HG03108 (cell line): ENCODE measurements around the gene KCNE2.
"Not testable (repeated sequence)": the region's sequence is repeated elsewhere in the genome, so short reads cannot be mapped to it uniquely, and the experiment has no call there.

Source experiments
- ATAC-seq: cut with Tn5 transposase; IDR thresholded peaks from one replicate; pipeline ENCODE4 v1.9.1; 2021; ENCODE audit warnings: moderate library complexity; ENCODE audit not compliant: unreplicated experiment

KCNE2 gene

DNA sequence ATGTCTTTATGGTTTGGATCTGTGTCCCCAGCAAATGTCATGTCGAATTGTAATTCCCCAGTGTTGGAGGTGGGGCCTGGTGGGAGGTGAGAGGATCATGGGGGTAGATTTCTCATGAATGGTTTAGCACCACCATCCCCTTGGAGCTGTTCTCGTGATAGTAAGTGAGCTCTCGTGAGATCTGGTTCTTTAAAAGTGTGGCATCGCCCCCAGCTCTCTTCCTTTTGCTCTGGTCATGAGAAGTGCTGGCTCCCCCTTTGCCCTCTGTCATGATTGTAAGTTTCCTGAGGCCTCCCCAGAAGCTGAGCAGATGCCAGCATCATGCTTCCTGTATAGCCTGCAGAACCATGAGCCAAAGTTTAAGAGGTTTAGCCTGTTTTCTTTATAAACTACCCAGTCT lies 11.2 kb upstream of the KCNE2 start:
- ATAC-seq, result no peak

DNA sequence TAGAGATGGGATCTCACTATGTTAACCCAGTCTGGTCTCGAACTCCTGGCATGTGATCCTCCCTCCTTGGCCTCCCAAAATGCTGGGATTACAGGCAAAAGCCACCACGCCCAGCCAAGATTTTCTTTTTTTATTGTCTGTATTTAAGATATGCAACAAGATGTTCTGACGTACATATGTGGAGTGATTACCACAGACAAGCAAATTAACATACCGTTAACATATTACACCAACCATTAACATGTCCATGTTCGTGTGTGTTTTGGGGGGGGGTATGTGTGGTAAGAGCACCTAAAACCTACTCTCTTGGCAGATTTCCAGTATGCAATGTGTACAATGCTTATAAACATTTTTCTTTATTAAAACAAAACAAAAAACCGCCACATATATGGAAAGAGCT lies 10.6 kb upstream of the KCNE2 start:
- no peak for ATAC-seq

DNA sequence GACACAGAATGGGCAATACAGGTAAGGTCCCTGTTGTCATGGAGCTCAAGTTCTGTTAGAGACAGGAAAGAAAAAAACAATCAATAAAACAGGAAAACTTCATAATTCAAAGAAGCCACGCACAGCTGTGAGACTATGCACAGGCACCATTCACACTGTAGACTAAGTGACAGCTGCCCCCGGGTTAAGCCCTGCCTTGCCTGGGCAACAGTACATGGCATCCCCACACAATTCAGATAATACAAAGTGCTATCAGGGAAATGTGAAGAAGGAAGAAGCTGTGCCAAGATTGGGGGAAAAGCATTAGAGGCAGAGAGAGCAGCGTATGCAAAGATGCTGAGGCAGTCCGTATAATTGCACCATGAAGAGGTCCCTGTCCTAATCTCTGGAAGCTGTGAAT lies 9.0 kb upstream of the KCNE2 start:
- no peak for ATAC-seq

DNA sequence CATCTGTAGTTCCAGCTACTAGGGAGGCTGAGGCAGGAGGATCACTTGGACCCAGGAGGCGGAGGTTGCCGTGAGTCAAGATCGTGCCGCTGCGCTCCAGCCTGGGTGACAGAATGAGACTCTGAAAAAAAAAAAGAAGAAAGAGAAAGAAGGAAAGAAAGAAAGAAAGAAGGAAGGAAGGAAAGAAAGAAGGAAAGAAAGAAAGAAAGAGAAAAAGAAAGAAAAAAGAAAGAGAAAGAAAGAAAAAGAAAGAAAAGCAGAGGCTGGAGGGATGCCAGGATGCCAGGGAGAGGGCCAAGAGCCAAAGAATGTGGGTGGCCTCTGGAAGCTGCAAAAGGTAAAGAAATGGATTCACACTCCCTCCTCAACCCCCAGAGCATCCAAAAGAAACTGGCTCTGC lies 8.2 kb upstream of the KCNE2 start:
- no peak for ATAC-seq

DNA sequence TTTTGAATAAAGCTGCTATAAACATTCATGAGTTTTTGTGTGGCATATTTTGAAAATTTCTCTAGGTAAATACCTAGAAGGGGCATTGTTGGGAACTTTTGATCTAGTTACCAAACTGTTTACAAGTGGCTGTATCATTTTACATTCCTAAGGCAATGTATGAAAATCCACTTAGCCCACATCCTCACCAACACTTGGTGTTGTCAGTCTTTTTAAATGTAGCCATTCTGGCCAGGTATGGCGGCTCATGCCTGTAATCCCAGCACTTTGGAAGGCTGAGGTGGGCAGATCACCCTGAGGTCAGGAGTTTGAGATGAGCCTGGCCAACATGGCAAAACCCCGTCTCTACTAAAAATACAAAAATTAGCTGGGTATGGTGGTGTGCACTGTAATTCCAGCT lies 5.9 kb upstream of the KCNE2 start:
- ATAC-seq, result no peak

DNA sequence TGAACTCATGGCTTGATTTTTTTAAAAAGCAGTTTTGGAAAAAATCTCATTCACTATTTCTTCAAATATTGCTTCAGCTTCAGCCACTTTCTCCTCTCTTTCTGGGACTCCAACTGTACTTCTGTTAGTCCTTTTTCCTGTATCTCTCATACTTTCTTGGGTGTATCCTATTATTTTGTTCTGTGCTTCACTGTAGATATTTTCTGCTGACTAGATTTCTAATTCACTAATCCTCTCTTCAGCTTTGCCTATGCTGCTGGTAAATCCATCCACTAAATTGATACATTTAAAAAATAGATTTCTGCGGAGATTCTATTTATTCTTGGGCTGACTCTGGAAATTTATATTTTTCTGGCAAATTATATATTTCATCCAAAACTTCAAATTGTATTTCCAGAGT lies 4.9 kb upstream of the KCNE2 start:
- ATAC-seq, result no peak

DNA sequence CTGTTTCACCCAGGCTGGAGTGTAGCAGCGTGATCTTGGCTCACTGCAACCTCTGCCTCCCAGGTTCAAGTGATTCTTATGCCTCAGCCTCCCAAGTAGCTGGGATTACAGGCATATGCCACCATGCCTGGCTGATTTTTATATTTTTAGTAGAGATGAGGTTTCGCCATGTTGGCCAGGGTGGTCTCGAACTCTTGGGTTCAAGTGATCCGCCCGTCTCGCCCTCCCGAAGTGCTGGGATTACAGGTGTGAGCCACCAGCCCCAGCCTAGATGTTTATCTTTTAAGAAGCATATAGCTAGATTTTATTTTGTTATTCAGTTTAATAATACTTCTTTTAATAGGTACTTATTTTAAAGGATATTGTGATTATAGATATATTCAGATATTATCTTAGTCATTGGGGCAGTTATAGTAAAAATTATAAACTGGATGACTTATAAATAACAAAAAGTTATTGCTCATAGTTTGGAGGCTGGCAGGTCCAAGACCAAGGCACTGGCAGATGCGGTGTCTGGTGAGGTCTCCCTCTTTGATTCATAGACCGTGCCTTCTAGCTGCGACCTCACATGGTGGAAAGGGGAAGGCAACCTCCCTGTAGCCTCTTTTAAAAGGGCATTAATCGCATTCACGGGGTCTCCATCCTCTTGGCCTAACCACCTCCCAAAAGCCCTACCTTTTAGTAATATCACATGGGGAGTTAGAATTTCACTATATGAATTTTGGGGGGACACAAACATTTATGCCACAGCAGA lies 3.1 kb upstream of the KCNE2 start:
- ATAC-seq, result no peak

DNA sequence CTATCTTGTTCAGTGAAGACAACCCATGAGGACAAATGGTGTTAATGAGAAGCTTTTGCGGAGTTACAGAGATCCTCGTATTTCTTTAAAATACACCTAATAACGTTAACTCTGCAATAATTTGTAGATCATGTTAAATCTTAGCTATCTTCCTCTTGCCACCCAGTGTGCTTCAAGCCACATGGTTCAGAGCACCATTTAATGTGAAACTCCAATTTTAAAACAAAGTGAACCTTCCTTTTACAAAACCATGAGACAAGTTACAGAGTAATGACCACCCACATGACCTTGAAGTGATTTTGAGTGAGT lies 1.7 kb upstream of the KCNE2 start:
- ATAC-seq, result no peak

DNA sequence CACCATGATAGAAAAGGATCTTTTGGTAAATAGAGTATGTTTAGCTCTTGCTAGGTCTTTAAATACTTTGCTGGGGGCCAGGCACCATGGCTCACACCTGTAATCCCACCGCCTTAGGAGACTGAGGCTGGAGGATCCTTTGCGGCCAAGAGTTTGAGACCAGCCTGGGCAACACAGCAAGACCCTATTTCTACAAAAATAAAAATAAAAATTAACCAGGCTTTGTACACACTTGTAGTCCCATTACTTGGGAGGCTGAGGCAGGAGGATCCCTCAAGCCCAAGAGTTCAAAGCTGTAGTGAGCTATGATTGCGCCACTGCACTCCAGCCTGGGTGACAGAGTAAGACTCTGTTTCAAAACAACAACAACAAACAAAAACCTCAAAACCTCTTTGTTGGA lies 1.1 kb upstream of the KCNE2 start:
- ATAC-seq, result no peak

DNA sequence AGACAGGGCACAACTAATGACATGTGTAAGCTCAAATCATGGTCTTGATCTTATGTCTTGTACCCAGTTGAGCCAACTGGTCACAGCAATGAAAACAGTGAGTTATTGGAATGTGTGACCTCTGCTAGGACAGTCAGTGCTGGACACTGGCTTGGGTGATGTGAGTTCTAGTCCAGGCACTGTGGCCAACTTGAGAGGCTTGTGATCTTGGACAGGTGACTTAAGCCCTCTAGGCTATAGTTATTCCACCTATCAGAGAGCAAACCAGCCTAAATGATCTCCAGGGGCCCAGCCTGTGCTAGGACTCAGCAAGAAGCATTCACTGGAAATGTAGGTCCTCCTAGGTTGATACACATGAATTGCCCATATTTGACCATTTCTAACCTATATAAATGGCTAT lies 1.1 kb downstream of the KCNE2 start:
- no peak for ATAC-seq

DNA sequence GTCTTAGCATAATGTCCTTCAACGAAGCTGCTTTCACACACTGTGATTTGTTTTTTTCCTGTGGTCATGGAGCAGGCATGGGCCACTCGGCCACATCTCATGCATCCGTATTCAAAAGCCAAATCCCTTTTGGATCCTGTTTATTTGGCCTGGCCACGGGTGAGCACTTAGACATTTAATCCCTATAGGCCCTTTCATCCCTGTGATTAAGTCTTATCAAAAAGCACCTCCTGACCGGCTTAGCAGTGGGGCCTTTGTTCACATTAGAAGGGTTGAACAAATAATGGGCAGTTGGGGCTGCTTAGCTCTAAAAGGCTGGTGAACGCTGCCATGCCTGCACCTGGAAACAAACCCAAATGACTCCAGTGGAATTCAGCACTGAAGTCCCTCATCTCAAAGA lies 2.0 kb downstream of the KCNE2 start:
- ATAC-seq, result no peak

DNA sequence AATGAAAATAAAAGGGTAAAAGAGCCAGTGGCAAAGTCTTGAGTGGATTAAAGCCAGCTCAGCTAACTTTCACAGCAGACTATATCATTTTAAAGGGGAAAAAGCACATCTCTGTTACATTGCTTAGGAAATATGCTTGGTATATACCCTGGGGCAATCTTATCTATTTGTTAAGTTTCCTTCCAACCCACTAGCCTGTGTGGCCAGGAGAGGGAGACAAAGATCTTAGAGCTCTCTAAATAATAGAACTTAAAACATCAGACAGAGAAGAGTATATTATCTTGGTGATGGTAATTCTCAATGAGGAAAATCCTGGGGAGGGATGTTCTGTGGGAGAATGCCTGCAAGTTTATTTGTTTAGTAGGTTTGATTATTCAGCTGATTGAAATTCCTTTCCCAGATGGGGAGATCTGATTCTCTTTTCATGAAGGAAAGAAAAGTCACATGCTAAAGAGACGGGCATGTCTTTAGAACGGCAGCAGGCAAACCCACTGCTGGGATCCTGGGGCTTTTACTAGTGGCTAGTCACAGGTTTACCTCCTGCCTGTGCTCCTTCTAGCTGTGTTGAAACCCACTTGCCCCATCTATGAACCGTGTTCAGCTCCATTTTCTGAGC lies 3.6 kb downstream of the KCNE2 start:
- no peak for ATAC-seq

DNA sequence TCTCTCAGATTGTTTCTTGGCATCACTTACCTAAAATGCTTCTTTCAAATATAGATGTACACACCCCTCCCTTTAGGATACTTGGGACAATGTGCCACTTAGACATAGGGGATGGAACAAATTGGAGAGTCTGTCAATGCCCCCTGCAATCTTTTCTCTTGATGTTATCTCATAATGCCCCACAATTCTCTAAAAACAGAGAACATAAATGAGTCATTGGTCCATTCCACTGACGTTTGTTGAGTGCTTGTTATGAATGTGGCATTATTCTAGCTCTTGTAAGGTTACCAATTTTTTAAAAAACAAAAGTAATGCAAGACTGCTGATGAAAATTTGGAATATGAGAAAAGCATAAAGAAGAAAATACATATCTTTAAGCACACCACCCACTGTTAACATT lies 5.9 kb downstream of the KCNE2 start:
- no peak for ATAC-seq

DNA sequence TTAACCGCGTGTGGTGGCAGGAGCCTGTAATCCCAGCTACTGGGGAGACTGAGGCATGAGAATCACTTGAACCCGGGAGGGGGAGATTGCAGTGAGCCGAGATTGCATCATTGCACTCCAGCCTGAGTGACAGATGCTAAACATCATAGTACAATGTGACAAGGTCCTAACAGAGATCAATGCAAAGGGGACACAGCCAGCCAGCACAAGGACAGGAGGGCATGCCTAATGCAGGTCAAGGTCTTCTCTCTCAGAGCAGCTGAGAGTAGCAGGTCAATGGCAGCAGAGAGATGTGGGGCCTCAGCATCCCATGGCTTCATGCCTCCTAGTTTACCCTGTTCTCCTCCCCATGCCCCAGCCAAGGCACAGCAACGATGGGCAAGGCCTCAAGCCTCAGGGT lies 8.5 kb downstream of the KCNE2 start:
- no peak for ATAC-seq

DNA sequence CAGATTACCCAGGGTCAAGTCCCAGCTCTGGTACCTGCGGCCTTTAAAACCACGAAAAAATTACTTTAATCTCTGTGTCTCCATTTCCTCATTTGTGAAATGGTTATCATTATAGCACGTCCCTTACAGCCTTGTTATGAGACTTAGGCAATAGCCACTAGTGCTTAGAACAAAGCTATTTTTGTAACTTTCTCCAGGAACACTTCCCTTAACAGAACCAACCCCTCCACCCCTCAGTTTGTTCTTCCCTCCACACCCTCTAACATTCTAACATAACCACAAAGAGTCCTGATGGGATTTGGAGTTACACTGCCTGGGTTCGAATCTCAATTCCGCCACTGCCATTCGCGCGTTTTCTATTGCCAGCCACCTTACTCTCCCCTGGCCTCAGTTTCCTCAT lies 10.7 kb downstream of the KCNE2 start:
- ATAC-seq, result not testable (repeated sequence)

DNA sequence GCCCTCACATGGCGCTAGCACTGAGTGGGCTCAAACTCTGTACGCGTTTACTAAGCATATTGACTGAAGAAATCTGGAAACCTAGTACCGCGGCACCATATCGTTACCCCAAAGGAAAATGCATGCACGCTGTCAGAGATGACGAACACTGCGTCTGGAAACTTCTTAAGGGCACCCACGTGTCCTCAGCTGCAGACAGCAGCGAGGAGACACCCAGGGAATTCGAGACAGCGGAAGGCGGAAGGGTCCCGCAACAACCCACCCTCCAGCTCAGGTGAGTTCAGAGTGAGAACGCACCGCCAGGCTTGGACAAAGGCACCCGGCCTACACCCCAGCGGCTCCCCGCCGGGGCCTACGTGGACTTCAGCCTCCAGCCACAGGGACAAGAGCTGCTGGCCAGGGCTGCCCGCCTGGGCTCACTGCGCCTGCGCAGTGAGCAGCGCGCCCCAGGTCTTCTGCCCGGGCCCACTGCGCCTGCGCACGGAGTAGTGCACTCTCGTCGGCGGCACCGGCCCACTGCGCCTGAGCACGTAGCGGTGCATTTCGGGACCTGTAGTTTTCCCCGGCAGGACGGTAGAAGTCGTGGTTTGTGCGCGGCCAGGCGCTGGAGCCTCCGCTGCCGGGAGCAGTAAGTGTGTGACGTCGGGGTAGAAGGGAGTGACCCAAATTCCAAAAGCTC lies 11.3 kb downstream of the KCNE2 start, which contains the start of gene SMIM11:
TSS of gene SMIM11 (plus strand) at position 568 of the 679 bp plus-strand sequence. CDS start 3,998 bp downstream, outside the sequence.
- peak; percentile 95 for ATAC-seq

DNA sequence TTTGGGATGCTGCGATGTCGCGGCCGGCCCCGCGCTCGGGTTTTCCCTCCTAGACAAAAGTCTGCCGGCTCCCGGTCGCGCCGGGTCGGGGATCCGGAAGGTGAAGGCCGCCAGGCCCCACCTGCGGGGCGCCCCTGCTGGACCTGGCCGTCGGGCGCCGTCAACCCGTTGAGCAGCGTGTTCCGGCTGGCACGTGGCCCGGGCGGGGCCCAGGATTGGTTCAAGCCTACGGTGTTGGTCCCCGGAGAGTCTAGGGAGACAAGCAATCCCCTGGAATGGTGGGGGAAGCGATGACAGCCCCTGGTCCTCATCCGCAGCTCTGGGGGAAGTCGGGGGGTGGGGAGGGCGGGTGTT lies 11.8 kb downstream of the KCNE2 start:
- peak; percentile 55 for ATAC-seq

DNA sequence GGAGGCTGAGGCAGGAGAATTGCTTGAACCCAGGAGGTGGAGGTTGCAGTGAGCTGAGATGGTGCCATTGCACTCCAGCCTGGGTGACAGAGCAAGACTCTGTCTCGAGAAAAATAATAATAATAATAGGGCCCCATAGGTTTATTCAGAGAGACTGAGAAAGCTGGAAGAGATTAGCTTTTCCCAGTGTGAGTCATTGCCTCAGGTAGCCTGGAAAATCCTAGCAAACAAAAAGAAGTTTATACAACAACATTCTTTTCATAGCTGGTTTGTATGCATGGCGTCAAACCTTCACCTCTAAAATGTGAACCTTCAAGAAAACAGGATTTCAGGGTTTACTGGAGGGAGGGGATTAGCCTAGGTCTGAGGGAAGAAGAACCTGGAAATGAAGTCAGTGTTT lies 19.3 kb downstream of the KCNE2 start:
- not testable (repeated sequence) for ATAC-seq

DNA sequence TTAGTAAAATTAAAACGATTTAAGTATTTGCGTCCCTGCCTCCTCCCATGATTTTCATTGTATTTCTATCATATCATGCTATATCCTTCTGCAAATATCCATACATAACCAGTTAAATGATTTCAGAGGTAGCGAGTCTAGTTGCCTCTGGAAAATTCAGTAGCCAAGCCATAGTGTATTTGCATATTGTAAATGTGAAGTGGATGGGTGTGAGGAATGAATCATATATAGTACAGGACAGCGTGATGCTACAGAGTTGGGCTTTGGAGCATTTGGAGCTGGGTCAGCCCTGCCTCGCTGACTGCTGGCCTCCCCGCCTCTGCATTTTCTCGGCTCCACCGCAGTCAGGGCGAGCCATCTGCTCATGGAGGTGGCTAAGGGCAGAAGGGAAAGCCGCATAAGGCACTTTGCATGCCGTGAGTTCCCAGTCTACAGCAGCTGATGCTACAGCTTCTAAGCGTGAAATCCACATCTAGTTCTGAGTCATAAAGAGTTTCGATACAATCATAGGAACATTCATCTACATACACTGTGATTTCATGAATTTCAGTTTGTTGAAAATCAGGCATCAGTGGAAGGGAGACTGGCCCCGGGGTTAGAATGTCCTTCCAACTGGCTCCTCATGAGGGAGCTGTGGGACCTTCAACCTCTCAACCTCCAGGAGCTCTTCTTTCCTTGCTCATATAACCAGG lies 20.1 kb downstream of the KCNE2 start:
- ATAC-seq, result peak; percentile 92

DNA sequence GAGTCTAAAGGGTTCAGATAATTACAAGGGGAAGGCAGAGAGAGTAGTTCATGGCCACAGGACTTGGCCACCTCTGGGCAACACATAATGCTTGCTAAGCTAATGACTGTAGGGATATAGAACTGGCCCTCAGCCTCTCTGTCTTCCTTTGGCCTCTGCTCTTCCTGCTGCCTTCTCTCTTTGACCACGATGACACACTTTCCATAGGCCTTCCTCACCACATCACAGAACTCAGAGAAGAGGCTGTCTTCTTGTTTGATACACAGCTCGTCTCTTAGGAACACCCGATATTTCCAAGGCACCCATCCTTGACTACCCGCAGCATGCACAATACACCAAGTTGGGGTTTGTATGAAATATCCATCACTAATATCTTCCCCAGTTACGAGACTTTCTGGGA lies 36.7 kb downstream of the KCNE2 start:
- ATAC-seq, result not testable (repeated sequence)

DNA sequence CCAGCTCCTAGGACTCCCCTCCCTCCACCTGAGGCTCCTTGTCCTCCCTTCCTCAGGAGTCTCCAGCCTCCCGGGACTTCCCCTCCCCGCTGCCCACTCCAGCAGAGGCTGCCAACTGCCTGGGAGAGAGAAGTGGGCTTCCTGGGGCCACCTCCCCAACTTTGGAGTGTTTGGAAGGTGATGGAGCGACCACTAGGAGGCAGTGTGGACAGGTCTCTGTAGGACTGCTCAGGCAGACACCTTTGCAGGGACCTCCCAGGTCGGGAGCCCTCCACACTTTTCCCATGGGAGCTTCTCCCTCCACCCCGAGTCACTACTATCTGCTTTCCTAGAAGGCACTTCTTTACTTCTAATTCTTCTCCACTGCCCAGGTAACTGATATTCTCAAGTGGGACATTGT lies 40.9 kb downstream of the KCNE2 start:
- ATAC-seq, result not testable (repeated sequence)

DNA sequence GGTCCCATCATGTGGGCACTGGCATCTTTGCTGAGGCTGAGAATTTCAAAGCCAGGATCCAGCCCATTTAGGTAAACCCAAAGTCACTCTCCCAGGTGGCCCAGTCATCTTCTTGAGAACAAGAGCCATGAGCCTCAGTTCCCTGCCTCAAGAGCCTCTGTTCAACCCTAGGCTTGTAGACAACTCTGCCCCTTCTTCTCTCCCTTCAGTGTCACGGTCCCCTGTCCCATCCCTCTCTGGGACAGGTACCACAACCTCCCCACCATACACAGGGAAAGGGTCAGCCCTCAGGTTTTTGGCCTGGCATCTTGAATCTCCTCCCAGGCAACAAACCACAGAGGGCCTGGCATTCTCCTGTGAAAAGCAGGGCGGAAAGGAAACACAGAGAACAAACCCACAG lies 41.9 kb downstream of the KCNE2 start:
- not testable (repeated sequence) for ATAC-seq
